NCI-H187 (cell line): Measurements from ENCODE around the gene EDNRA.
"Not testable (repeated sequence)": the region's sequence is repeated elsewhere in the genome, so short reads cannot be mapped to it uniquely, and the experiment has no call there.

Experiments used
- DNase-seq, 2 experiments: peaks; one replicate each; lab custom pipeline; 2025; lab: John Stamatoyannopoulos, UW

The EDNRA gene

DNA sequence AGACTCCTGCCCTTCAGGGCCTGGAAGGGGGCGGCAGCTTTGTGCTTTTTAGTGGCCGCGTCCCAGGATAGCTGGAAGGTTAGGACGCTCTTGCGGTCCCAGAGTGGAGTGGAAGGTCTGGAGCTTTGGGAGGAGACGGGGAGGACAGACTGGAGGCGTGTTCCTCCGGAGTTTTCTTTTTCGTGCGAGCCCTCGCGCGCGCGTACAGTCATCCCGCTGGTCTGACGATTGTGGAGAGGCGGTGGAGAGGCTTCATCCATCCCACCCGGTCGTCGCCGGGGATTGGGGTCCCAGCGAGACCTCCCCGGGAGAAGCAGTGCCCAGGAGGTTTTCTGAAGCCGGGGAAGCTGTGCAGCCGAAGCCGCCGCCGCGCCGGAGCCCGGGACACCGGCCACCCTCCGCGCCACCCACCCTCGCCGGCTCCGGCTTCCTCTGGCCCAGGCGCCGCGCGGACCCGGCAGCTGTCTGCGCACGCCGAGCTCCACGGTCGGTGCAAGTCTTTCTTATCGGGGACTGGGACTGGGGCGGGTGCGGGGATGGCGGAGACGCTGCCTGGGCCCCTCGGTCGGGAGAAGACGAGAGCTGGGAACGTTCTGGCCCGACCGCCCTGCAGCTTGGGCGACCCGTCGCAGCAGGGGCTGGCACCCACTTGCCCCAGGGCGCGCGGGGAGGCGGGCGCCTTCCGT, at the start of gene EDNRA:
EDNRA (plus strand) TSS at position 207 of the 686 bp plus-strand sequence. CDS start 4,585 bp downstream, outside the sequence.
- DNase-seq: no peak

DNA sequence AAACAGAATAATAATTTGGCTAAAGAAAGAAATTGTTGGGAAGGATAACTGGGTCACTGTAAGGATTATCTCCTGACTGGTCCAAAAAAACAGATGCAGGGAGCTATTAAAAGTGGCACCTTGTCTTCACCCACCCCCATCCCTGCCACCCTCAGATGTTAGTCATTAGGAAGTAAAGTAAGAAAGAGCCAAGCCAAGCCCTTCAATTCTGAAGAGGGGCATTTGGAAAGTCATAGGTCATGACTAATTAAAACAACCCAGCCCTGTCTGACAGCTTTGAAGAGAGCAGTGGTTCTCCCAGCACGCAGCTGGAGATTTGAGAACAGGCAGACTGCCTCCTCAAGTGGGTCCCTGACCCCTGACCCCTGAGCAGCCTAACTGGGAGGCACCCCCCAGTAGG, 46.5 kb upstream of the EDNRA start:
- not testable (repeated sequence) for DNase-seq

GRCh38 chr4:147440442-147440841, 40.5 kb upstream of the EDNRA start:
- no peak for DNase-seq

DNA sequence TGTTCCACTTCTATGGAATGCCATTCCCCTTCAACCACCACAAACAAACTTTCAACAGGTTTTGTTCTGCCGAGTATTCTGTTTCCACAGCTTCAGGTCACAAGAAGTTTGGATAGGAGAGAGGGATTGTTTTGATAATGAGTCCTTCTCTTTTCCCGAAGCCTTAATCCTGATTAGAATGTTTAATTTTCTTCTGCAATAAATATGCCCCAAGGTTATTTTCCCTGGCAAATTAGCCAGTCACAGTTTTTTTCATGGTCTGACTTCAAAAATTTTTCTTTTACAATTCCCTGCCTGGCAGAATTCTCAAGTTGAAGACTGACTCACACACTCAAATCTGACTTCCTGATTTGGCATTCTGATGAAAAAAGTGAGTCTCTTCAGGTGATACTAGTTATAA, 33.1 kb upstream of the EDNRA start:
- DNase-seq: no peak

DNA sequence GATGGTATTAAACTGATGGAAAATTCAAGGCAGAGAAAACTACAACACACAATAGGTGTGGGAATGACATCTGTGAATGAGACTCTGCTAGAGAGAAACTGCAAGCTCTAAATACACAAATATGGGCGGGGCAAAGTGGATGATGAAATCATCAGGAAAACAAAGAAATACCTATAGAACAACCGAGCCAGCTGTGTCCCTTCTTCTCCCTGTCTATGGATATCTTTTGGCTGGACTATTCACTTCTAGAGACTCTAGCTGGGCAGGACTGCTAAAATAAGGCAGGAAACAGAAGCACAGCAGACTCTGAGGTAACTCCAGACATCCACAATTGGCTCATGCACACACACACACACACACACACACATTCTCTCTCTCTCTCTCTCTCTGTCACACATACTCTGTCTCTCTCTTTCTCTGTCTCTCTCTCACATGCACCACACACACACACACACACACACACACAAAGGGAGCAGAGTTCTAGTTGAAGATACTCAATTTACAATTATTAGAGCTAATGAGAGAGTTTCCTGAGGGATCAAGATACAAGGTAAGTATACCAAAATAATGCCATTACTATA, 27.2 kb upstream of the EDNRA start:
- no peak for DNase-seq

DNA sequence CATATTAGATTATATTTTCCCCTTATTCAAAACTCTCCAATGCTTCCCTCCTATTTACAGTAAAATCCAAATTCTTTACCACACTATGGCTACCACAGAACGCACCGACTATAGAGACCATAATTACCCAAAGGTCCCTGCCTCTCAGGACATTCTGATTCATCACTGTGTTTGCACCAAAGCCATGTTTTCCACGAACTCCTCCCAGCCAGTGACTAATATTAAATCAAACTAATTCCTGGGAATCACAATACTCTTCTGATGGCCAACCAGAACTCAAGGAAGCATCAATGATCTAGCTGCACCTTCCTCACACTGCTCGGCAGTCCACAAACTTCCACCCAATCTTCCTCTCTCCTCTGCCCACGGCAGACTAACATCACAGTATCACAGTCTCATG, 24.2 kb upstream of the EDNRA start:
- no peak for DNase-seq

- DNase-seq: no peak
Measured at GRCh38 chr4:147461161-147461560, 19.7 kb upstream of the EDNRA start.

DNA sequence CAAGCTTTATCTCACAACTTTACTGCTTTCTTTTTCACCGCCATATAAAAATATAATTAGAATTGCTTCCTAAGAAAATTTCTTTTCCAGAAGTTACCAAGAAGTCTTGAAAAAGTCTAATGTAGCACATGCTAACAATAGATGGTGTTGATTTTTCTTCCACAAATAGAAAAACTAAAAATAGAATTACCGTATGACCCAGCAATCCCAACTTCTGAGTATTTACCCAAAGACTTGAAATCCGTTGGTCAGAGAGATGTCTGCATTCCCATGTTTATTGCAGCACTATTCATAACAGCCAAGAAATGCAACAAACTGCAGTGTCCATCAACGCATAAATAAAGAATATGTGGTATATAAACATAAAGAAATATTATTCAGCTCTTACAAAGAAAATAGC, 17.8 kb upstream of the EDNRA start:
- no peak for DNase-seq

DNA sequence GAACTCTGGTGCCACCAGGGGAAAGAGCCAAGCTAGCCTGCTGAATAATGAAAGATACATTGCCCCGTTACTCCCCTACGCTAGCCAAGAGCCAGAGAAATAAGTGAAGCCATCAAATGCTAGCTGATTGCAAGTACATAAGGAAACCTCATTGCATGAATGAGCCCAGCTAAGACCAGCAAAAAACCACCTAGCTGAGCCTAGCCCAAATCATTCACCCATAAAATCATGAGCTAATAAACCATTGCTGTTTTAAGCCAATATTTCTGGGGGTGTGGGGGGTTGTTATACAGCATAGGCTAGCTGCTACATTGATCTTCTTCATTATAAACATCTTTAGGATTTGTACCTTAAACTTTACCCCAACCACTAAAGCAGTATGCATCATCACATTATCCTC, 15.4 kb upstream of the EDNRA start:
- DNase-seq: no peak

DNA sequence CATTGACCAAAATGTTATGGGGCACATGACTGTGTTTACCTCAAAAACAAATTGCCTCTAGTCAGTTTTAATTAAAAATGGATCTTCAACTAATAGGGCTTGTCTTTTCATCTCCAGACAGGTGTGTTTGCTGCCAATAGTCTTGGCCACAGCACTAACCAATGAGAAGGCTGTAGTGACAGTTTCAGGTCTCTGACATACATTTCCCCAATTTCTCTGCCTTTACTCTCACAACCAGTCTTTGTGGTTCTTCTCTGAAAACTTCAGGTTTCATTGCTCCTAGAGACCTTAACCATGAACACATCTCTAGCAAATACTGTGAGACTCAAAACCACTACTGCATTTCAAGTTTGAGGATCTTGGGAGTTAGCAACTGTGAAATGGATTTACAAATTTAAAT, 3.5 kb upstream of the EDNRA start:
- no peak for DNase-seq

DNA sequence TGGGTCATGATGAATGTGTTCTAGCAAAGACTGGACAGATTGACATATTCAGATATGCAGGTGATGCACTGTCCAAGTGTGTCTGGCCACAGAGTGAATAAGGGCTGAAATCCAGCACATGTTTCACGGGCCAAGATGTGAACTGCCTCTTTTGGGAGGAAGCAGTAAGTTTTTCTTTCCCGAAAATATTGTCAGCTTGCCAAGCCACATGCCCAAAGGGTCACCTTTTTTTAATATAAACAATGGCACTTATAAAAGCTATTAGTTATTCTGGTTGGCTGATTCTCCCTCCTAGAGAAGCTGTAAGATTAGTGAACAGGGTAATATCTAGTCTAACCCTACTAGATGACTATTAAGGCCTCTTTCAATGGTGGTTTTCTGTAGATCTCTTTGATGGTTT, 1.5 kb upstream of the EDNRA start:
- no peak for DNase-seq

- DNase-seq: no peak
Measured at GRCh38 chr4:147479786-147480185, 1.1 kb upstream of the EDNRA start.

DNA sequence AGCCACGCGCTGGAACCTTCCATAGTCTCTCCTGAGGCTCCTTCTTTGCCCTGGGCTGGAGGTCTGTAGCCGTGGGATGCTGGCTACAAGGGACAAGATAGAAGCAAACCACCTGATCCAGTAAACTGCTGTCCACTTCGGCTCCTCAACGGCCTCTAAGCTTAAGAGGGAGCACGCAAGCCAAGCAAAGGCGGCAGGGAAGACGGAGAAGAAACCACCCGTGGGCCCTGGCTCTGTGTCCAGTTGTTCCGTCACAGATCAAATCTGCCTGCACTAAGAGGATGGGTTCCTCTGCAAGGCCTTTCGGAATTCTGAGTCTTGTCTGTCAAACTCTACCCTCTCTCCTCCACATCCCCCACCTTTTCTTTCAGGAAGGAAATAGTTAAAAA, 401 bp upstream of the EDNRA start:
- no peak for DNase-seq

DNA sequence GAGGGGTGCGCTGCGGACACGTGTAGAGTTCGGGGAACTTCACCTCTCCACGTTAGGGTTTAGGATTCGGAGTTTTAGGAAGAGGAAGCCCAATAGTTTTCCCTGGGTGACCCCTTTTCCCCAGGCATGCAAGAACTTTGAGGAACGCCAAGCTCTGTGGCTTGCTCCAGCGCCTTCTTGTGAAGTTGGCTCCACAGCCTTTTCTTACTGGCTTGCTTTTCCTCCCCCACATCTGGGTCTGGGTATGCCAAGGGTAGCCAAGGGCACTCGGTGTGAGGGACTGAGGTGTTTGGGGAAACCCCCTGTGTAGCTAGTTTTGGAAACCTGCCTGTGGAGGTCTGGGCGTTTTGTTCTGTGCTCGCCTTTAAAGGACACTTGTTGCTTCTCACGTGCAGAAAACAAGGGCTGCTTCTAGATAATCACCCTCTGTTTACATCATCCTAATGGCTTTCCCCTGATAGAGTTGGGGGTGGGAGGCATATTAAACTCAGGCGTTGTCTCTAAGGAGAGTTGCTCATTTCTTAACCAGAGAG, 746 bp downstream of the EDNRA start:
- DNase-seq: no peak

GRCh38 chr4:147482281-147482680, 1.4 kb downstream of the EDNRA start:
- DNase-seq: no peak

GRCh38 chr4:147485167-147485566, 4.3 kb downstream of the EDNRA start:
- DNase-seq: no peak

- DNase-seq: no peak
Measured at GRCh38 chr4:147487616-147488015, 6.7 kb downstream of the EDNRA start.

- DNase-seq: no peak
Measured at GRCh38 chr4:147488556-147488955, 7.7 kb downstream of the EDNRA start.

DNA sequence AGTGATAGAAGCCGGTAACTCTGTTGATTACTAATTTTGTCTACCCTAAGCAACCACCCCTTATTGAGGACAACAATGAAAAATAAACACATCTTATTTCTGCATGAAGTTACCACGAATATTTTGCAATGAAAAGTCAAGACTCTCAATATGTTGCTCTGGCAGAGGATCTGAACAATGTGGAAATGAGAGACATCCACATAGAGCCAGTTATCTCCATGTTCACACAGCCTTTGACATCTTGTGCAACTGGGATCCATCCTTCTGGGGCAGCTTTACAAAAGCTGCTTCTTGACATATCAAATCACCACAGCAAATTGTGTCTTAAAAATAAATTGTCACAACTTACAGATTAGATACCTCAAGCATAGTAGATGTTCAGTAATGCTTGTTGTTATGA, 10.2 kb downstream of the EDNRA start:
- DNase-seq: no peak

- no peak for DNase-seq
Measured at GRCh38 chr4:147492306-147492705, 11.4 kb downstream of the EDNRA start.

- no peak for DNase-seq
Measured at GRCh38 chr4:147492761-147493160, 11.9 kb downstream of the EDNRA start.

- no peak for DNase-seq
Measured at GRCh38 chr4:147493307-147493706, 12.4 kb downstream of the EDNRA start.

- no peak for DNase-seq
Measured at GRCh38 chr4:147494301-147494700, 13.4 kb downstream of the EDNRA start.

- no peak for DNase-seq
Measured at GRCh38 chr4:147496500-147496899, 15.6 kb downstream of the EDNRA start.
